ENCODE data around the gene USP22. TPM values are rescaled to one million over a fixed set of nuclear protein-coding genes. Genes with fewer than 3 reads are reported as not detected.
A peak's percentile ranks its signal among the peaks of the same experiment; 100 is the strongest.

The USP22 gene
- total and polyA plus RNA-seq, 2 of the 13 experiments (the other 11 are each of a cell fraction or from before 2014, with no cell fraction given), result 98.0 to 130 TPM

DNA sequence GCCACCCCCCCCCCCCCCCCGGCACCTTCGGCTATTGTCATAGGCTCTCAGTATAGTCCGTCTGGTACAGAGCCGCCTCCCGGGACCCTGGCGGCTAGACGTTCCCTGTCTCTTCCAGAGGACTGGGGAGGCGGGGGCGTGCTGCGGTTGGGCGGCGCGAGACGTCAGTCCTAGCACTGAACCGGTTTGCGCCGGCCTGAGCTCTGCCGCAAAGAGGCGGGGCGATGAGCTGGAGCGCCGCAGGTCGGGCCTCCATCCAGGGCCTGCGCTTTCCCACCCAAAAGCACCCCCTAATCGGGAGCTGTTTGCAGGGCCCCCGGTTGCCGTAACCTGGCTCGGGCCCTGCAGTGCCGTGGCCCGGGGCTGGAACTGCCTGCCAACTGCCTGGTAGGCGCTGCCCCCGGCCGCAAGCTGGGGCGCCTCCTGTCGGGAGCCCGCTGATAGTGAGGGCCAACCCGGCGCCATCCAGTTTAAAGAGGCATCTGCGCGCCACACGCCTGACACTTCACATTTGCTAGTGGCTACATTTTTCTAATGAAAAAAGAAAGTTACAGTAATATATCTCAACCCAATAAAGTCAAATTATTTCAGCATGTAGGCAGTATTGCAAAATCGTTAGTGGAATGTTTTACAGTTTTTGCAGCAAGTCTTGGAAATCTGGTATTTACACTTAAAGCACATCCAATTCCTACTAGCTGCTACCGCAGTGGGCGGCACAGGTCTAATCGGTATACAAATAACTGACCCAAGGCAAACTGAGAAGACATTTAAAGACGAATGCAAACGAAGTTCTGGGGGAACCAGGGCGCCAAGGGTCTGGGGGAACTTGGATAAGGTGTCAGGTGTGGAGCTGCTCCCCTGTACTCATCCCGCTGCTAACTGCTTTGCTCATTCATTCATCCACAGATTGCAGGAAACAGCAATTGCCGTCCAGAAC lies 753 bp upstream of the USP22 start (continued):
- TF ChIP-seq, protein P1, sequence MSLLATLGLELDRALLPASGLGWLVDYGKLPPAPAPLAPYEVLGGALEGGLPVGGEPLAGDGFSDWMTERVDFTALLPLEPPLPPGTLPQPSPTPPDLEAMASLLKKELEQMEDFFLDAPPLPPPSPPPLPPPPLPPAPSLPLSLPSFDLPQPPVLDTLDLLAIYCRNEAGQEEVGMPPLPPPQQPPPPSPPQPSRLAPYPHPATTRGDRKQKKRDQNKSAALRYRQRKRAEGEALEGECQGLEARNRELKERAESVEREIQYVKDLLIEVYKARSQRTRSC (CRISPR knock-in tag; IDR thresholded peaks at IDR 0.05; ENCODE audit: low read depth), result no peak
- peak; percentile 62 for TF ChIP-seq ZNF768 (CRISPR knock-in tag; IDR thresholded peaks at IDR 0.05)
- TF ChIP-seq ZNF484 (CRISPR knock-in tag; IDR thresholded peaks at IDR 0.05; ENCODE audit: borderline replicate concordance, low read depth), result no peak
- TF ChIP-seq AKAP8 (CRISPR knock-in tag; IDR thresholded peaks at IDR 0.05), result peak; percentile 73; the same call in 1 of the 2 replicates
- TF ChIP-seq KAT7 (CRISPR knock-in tag; IDR thresholded peaks at IDR 0.05; ENCODE audit: borderline replicate concordance), result no peak
- no peak; the same call in 1 of the 2 replicates for TF ChIP-seq PPARG (CRISPR knock-in tag; conservative IDR thresholded peaks at IDR 0.05)
- TF ChIP-seq ATM (IDR thresholded peaks at IDR 0.05; ENCODE audit: borderline replicate concordance), result no peak
- TF ChIP-seq DMAP1 (CRISPR knock-in tag; IDR thresholded peaks at IDR 0.05), result peak; percentile 78
- peak; percentile 56; the same call in 1 of the 2 replicates for TF ChIP-seq ZNF770 (CRISPR knock-in tag; IDR thresholded peaks at IDR 0.05)
- TF ChIP-seq RBAK (CRISPR knock-in tag; IDR thresholded peaks at IDR 0.05), result no peak
- TF ChIP-seq ZNF34 (CRISPR knock-in tag; IDR thresholded peaks at IDR 0.05; ENCODE audit: borderline replicate concordance), result 0 out of 2 replicates have a peak, but pooled peaks have one; percentile 63
- TF ChIP-seq, protein P2, sequence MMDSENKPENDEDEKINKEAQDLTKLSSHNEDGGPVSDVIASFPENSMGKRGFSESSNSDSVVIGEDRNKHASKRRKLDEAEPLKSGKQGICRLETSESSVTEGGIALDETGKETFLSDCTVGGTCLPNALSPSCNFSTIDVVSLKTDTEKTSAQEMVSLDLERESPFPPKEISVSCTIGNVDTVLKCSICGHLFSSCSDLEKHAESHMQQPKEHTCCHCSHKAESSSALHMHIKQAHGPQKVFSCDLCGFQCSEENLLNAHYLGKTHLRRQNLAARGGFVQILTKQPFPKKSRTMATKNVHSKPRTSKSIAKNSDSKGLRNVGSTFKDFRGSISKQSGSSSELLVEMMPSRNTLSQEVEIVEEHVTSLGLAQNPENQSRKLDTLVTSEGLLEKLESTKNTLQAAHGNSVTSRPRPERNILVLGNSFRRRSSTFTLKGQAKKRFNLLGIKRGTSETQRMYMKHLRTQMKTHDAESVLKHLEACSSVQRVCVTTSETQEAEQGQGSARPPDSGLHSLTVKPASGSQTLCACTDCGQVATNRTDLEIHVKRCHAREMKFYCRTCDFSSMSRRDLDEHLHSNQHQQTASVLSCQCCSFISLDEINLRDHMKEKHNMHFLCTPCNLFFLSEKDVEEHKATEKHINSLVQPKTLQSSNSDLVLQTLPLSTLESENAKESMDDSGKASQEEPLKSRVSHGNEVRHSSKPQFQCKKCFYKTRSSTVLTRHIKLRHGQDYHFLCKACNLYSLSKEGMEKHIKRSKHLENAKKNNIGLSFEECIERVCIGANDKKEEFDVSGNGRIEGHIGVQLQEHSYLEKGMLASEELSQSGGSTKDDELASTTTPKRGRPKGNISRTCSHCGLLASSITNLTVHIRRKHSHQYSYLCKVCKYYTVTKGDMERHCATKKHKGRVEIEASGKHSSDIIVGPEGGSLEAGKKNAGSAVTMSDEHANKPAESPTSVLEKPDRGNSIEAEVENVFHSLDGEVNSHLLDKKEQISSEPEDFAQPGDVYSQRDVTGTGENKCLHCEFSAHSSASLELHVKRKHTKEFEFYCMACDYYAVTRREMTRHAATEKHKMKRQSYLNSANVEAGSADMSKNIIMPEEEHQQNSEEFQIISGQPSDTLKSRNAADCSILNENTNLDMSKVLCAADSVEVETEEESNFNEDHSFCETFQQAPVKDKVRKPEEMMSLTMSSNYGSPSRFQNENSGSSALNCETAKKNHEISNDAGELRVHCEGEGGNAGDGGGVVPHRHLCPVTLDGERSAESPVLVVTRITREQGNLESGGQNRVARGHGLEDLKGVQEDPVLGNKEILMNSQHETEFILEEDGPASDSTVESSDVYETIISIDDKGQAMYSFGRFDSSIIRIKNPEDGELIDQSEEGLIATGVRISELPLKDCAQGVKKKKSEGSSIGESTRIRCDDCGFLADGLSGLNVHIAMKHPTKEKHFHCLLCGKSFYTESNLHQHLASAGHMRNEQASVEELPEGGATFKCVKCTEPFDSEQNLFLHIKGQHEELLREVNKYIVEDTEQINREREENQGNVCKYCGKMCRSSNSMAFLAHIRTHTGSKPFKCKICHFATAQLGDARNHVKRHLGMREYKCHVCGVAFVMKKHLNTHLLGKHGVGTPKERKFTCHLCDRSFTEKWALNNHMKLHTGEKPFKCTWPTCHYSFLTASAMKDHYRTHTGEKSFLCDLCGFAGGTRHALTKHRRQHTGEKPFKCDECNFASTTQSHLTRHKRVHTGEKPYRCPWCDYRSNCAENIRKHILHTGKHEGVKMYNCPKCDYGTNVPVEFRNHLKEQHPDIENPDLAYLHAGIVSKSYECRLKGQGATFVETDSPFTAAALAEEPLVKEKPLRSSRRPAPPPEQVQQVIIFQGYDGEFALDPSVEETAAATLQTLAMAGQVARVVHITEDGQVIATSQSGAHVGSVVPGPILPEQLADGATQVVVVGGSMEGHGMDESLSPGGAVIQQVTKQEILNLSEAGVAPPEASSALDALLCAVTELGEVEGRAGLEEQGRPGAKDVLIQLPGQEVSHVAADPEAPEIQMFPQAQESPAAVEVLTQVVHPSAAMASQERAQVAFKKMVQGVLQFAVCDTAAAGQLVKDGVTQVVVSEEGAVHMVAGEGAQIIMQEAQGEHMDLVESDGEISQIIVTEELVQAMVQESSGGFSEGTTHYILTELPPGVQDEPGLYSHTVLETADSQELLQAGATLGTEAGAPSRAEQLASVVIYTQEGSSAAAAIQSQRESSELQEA (CRISPR knock-in tag; IDR thresholded peaks at IDR 0.05; ENCODE audit: not compliant biosample characterization), result no peak
- peak; percentile 74 for TF ChIP-seq SAP130 (CRISPR knock-in tag; IDR thresholded peaks at IDR 0.05; ENCODE audit: low read depth)
- TF ChIP-seq SMAD3 (CRISPR knock-in tag; IDR thresholded peaks at IDR 0.05), result peak; percentile 49; the same call in 1 of the 2 replicates
- 0 out of 2 replicates have a peak, but pooled peaks have one; percentile 33 for TF ChIP-seq FOXO4 (CRISPR knock-in tag; conservative IDR thresholded peaks at IDR 0.05)
- no peak for TF ChIP-seq NR3C1 (CRISPR knock-in tag; IDR thresholded peaks at IDR 0.05)
